Coronary artery (tissue), 2 donors: ENCODE data around the gene TET2.

ENCODE experiments used
- DNase-seq: peaks from one replicate; pipeline ENCODE4 v3.0.0-alpha.2; 2017; ENCODE audit warnings: low spot score
- H3K27ac ChIP-seq, 2 donors: fragments of 200-600 bp; sonication (generic); one replicate each; pipeline ENCODE4 v1.5.1; 2016 to 2019
- H3K4me3 ChIP-seq: fragments of 200-600 bp; sonication (generic); 2 replicates; pipeline ENCODE4 v1.5.1; 2016; ENCODE audit warnings: mild to moderate bottlenecking, moderate library complexity
- CTCF ChIP-seq: fragments of 200-600 bp; sonication (generic); IDR thresholded peaks from one replicate; pipeline ENCODE4 v1.5.1; 2019; ENCODE audit warnings: antibody characterized with exemption

The TET2 gene

GRCh38 chr4:105162123-105162796, 15.6 kb downstream of the TET2 start:
- DNase-seq = no peak
- no peak overlapping the region for H3K4me3 ChIP-seq
- no peak for TF ChIP-seq CTCF
- no peak overlapping the region for H3K27ac ChIP-seq

GRCh38 chr4:105164548-105164947, 17.9 kb downstream of the TET2 start:
- DNase-seq = no peak
- TF ChIP-seq CTCF = no peak
- no peak overlapping the region for H3K27ac ChIP-seq
- H3K4me3 ChIP-seq = no peak overlapping the region

- no peak overlapping the region for H3K27ac ChIP-seq
- no peak for DNase-seq
- H3K4me3 ChIP-seq = no peak overlapping the region
- TF ChIP-seq CTCF = no peak
Observed at GRCh38 chr4:105166066-105166465, 19.4 kb downstream of the TET2 start.

GRCh38 chr4:105170711-105171110, 24.0 kb downstream of the TET2 start:
- H3K27ac ChIP-seq = no peak overlapping the region
- TF ChIP-seq CTCF = no peak
- no peak overlapping the region for H3K4me3 ChIP-seq
- DNase-seq = no peak

- DNase-seq = no peak
- no peak overlapping the region for H3K27ac ChIP-seq
- H3K4me3 ChIP-seq = no peak overlapping the region
- TF ChIP-seq CTCF = no peak
Observed at GRCh38 chr4:105171912-105172311, 25.2 kb downstream of the TET2 start.

- Histone ChIP-seq H3K27ac (no peak overlapping the region), H3K4me3 (no peak overlapping the region)
- TF ChIP-seq CTCF = no peak
- no peak for DNase-seq
Observed at GRCh38 chr4:105174098-105174497, 27.4 kb downstream of the TET2 start.
